ENCODE data around the gene CFAP97. TPM values are rescaled to one million over a fixed set of nuclear protein-coding genes. Genes with fewer than 3 reads are reported as not detected.
A peak's percentile ranks its signal among the peaks of the same experiment; 100 is the strongest.

Gene CFAP97
- total RNA-seq (32.0 and 32.4 TPM in 2 replicates), polyA plus RNA-seq (9.3 and 11.3 TPM in 2 replicates), polyA minus RNA-seq (9.6 and 10.1 TPM in 2 replicates)
- 28.4 TPM for total RNA-seq (2013)

GRCh38 chr4:185203486-185204237, at the start of gene CFAP97:
CFAP97 (minus strand) TSS chr4:185204000; CDS start chr4:185191196, 12,804 bp downstream.
- CTCF ChIA-PET: no interaction called here
- POLR2A ChIA-PET: no interaction called here
- H3K27ac ChIP-seq (ENCODE audit: low read length in 2 of 2): peak within 1 kb of the TSS; percentile 76 to 90
- TF ChIP-seq EZH2 (IDR thresholded peaks at IDR 0.05; ENCODE audit: borderline replicate concordance, insufficient read depth, low read depth, low read length, poor library complexity, severe bottlenecking): no peak
- peak; percentile 10 for TF ChIP-seq CTCF (IDR thresholded peaks at IDR 0.05)
- Mint-ChIP-seq H3K4me3 (peak within 1 kb of the TSS; percentile 97), H3K27ac (peak within 1 kb of the TSS; percentile 98), H3K4me1 (peaks cover 45% of the 10 kb centered on the region), H3K9me3 (ENCODE audit: insufficient read depth) (no peaks in the 10 kb centered on the region), H3K27me3 (no peaks in the 10 kb centered on the region)
- peaks cover 31 to 45% of the 10 kb centered on the region in 2 donors for H3K4me1 ChIP-seq (ENCODE audit: control insufficient read depth in 2 of 2, insufficient read depth in 2 of 2, low read length in 2 of 2)
- no peaks in the 10 kb centered on the region for H3K27me3 ChIP-seq (replicated peaks in 1 of 4; ENCODE audit: control extremely low read depth in 1 of 4, control insufficient read depth in 3 of 4, insufficient read depth in 4 of 4, low read length in 3 of 4)
- no peaks in the 10 kb centered on the region for H4K20me1 ChIP-seq (ENCODE audit: control insufficient read depth, insufficient read depth, low read length, poor library complexity, severe bottlenecking)
- intact Hi-C loops (cut with micrococcal nuclease): loop anchor here (1.0 to 5.0 kb wide), 9 partner anchors 11 to 1696 kb away; partner anchors contain the start of genes ACSL1, ANKRD37, CCDC110 and ING2
- no peaks in the 10 kb centered on the region for H3K36me3 ChIP-seq (replicated peaks in 1 of 2; ENCODE audit: control extremely low read depth in 1 of 2, control insufficient read depth in 1 of 2, extremely low read depth in 1 of 2, insufficient read depth in 2 of 2, low read length in 1 of 2)
- peak within 1 kb of the TSS; percentile 75 for H3K9ac ChIP-seq (ENCODE audit: low read length)
- DNase-seq (peak; percentile 90), ATAC-seq (ENCODE audit: low read depth) (peak; percentile 81)
- peak within 1 kb of the TSS; percentile 80 for H3K4me2 ChIP-seq (replicated peaks; ENCODE audit: low read depth, low read length, poor library complexity, severe bottlenecking)
- WGBS (ENCODE audit: insufficient coverage): under 1% methylated on average over 98 of the region's 103 CpGs
- peak within 1 kb of the TSS; percentile 58 to 73 (median 71) for H3K4me3 ChIP-seq (ENCODE audit: control extremely low read depth in 1 of 5, extremely low read depth in 1 of 5, insufficient read depth in 1 of 5, low read depth in 2 of 5, low read length in 4 of 5)
- H3K9me3 ChIP-seq (ENCODE audit: control extremely low read depth in 1 of 3, control insufficient read depth in 2 of 3, insufficient read depth in 1 of 3, low read length in 2 of 3): no peaks in the 10 kb centered on the region
- peak within 1 kb of the TSS; percentile 88 for H2AFZ ChIP-seq (ENCODE audit: insufficient read depth, low read depth, low read length, poor library complexity, severe bottlenecking)
- peaks cover 58% of the 10 kb centered on the region for H3K79me2 ChIP-seq (ENCODE audit: control insufficient read depth, insufficient read depth, low read length)

GRCh38 chr4:185249105-185249504, 45.3 kb upstream of the CFAP97 start:
- DNase-seq (no peak), ATAC-seq (ENCODE audit: low read depth) (no peak)
- CTCF ChIA-PET: no interaction called here
- Mint-ChIP-seq H3K27ac (no peak overlapping the region), H3K27me3 (no peaks in the 10 kb centered on the region), H3K4me1 (peaks cover 42% of the 10 kb centered on the region), H3K9me3 (ENCODE audit: insufficient read depth) (no peaks in the 10 kb centered on the region), H3K4me3 (no peak overlapping the region)
- POLR2A ChIA-PET: no interaction called here
- H3K9ac ChIP-seq (ENCODE audit: low read length): no peak overlapping the region
- peaks cover 90% of the 10 kb centered on the region for H3K79me2 ChIP-seq (ENCODE audit: control insufficient read depth, insufficient read depth, low read length)
- no peaks in the 10 kb centered on the region for H3K4me1 ChIP-seq (ENCODE audit: control insufficient read depth in 2 of 2, insufficient read depth in 2 of 2, low read length in 2 of 2)
- H3K36me3 ChIP-seq (replicated peaks in 1 of 2; ENCODE audit: control extremely low read depth in 1 of 2, control insufficient read depth in 1 of 2, extremely low read depth in 1 of 2, insufficient read depth in 2 of 2, low read length in 1 of 2): peaks cover 3 to 7% of the 10 kb centered on the region in 2 experiments
- H3K27me3 ChIP-seq (replicated peaks in 1 of 4; ENCODE audit: control extremely low read depth in 1 of 4, control insufficient read depth in 3 of 4, insufficient read depth in 4 of 4, low read length in 3 of 4): no peaks in the 10 kb centered on the region
- H3K4me3 ChIP-seq (ENCODE audit: control extremely low read depth in 1 of 5, extremely low read depth in 1 of 5, insufficient read depth in 1 of 5, low read depth in 2 of 5, low read length in 4 of 5): no peak overlapping the region
- TF ChIP-seq EZH2 (IDR thresholded peaks at IDR 0.05; ENCODE audit: borderline replicate concordance, insufficient read depth, low read depth, low read length, poor library complexity, severe bottlenecking) (no peak), CTCF (IDR thresholded peaks at IDR 0.05) (no peak)
- no CpG with 5 or more reads among the region's 2 CpGs for whole genome bisulfite sequencing (ENCODE audit: insufficient coverage)
- intact Hi-C loops (cut with micrococcal nuclease): loop anchor here (5.0 kb wide), 1 partner anchor 37 kb away; no protein-coding TSS in a partner anchor
- peaks cover 16% of the 10 kb centered on the region for H4K20me1 ChIP-seq (ENCODE audit: control insufficient read depth, insufficient read depth, low read length, poor library complexity, severe bottlenecking)
- H3K9me3 ChIP-seq (ENCODE audit: control extremely low read depth in 1 of 3, control insufficient read depth in 2 of 3, insufficient read depth in 1 of 3, low read length in 2 of 3): no peaks in the 10 kb centered on the region
- no peak overlapping the region for H2AFZ ChIP-seq (ENCODE audit: insufficient read depth, low read depth, low read length, poor library complexity, severe bottlenecking)
- no peak overlapping the region for H3K27ac ChIP-seq (ENCODE audit: low read length in 2 of 2)
- no peak overlapping the region for H3K4me2 ChIP-seq (replicated peaks; ENCODE audit: low read depth, low read length, poor library complexity, severe bottlenecking)
